Hepatocyte (in vitro differentiated cells): ENCODE results near the gene ITPRID2. TPM values are rescaled to one million over a fixed set of nuclear protein-coding genes. Genes with fewer than 3 reads are reported as not detected.

Source experiments
- DNase-seq: peaks from one replicate; pipeline ENCODE4 v3.0.0-alpha.2; 2016; ENCODE audit warnings: low spot score
- H2AFZ ChIP-seq: fragments of 200-600 bp; sonication (generic); 2 replicates; pipeline ENCODE4 v1.6.0; 2016; ENCODE audit warnings: antibody characterized with exemption, mild to moderate bottlenecking
- H3K27ac ChIP-seq: fragments of 200-600 bp; sonication (generic); 2 replicates; pipeline ENCODE4 v1.5.1; 2016; ENCODE audit warnings: mild to moderate bottlenecking
- H3K27me3 ChIP-seq: fragments of 200-600 bp; sonication (generic); 2 replicates; pipeline ENCODE4 v1.6.1; 2016
- H3K36me3 ChIP-seq: fragments of 200-600 bp; sonication (generic); replicated peaks from 2 replicates; pipeline ENCODE4 v1.5.1; 2016; ENCODE audit warnings: low read depth; ENCODE audit not compliant: insufficient read depth
- H3K4me1 ChIP-seq: fragments of 200-600 bp; sonication (generic); 2 replicates; pipeline ENCODE4 v1.5.1; 2016; ENCODE audit warnings: mild to moderate bottlenecking, moderate library complexity; ENCODE audit not compliant: insufficient read depth
- H3K4me2 ChIP-seq: fragments of 200-600 bp; sonication (generic); 2 replicates; pipeline ENCODE4 v1.6.0; 2016
- H3K4me3 ChIP-seq: fragments of 200-600 bp; sonication (generic); 2 replicates; pipeline ENCODE4 v1.5.1; 2016; ENCODE audit warnings: mild to moderate bottlenecking
- H3K79me2 ChIP-seq: fragments of 200-600 bp; sonication (generic); 2 replicates; pipeline ENCODE4 v1.6.0; 2017; ENCODE audit warnings: mild to moderate bottlenecking
- H3K9me2 ChIP-seq: fragments of 200-600 bp; sonication (generic); replicated peaks from 2 replicates; pipeline ENCODE4 v1.6.0; 2017; ENCODE audit warnings: mild to moderate bottlenecking; ENCODE audit not compliant: insufficient read depth
- H3K9me3 ChIP-seq: fragments of 200-600 bp; sonication (generic); 2 replicates; pipeline ENCODE4 v1.5.1; 2016; ENCODE audit warnings: low read depth, mild to moderate bottlenecking
- H4K20me1 ChIP-seq: fragments of 200-600 bp; sonication (generic); 2 replicates; pipeline ENCODE4 v1.6.0; 2016; ENCODE audit warnings: mild to moderate bottlenecking; ENCODE audit not compliant: insufficient read depth, poor library complexity, severe bottlenecking
- EZH2 ChIP-seq: fragments of 200-600 bp; sonication (generic); IDR thresholded peaks from 2 replicates; pipeline ENCODE4 v1.6.1; 2016; ENCODE audit warnings: antibody characterized with exemption, mild to moderate bottlenecking, borderline replicate concordance
- EZH2phosphoT487 ChIP-seq: fragments of 200-600 bp; sonication (generic); IDR thresholded peaks from one replicate; pipeline ENCODE4 v1.6.1; 2018; ENCODE audit warnings: antibody characterized with exemption, mild to moderate bottlenecking, low read depth, moderate library complexity; ENCODE audit not compliant: unreplicated experiment, severe bottlenecking
- WGBS: methylation state at CpG from one replicate; pipeline ENCODE4 v1.1.6; 2016; ENCODE audit warnings: low lambda C conversion rate; ENCODE audit errors: missing lambda C conversion rate; 5-methylcytosine and 5-hydroxymethylcytosine counted together
- polyA plus RNA-seq: library from polyadenylated mRNA; unstranded; fragments of >200 nt; fragmentation: Nextera tagmentation; extraction: Ambion mirVana; gene quantifications from 2 replicates; pipeline ENCODE4 v1.2.1, GENCODE V29; 2016
- total RNA-seq: library from RNA; depleted of rRNA; stranded (reverse); fragments of >200 nt; gene quantifications from 2 replicates; pipeline ENCODE4 v1.2.3, GENCODE V29; 2014
- TF ChIP-seq, protein P1 (sequence below): fragments of 200-600 bp; sonication (generic); IDR thresholded peaks from 2 replicates; pipeline ENCODE4 v1.5.1; 2016; ENCODE audit warnings: antibody characterized with exemption, mild to moderate bottlenecking; ENCODE audit not compliant: poor library complexity

Gene ITPRID2
- total and polyA plus RNA-seq, 2 experiments from 2014 or later, result 52.5 to 183 TPM

DNA sequence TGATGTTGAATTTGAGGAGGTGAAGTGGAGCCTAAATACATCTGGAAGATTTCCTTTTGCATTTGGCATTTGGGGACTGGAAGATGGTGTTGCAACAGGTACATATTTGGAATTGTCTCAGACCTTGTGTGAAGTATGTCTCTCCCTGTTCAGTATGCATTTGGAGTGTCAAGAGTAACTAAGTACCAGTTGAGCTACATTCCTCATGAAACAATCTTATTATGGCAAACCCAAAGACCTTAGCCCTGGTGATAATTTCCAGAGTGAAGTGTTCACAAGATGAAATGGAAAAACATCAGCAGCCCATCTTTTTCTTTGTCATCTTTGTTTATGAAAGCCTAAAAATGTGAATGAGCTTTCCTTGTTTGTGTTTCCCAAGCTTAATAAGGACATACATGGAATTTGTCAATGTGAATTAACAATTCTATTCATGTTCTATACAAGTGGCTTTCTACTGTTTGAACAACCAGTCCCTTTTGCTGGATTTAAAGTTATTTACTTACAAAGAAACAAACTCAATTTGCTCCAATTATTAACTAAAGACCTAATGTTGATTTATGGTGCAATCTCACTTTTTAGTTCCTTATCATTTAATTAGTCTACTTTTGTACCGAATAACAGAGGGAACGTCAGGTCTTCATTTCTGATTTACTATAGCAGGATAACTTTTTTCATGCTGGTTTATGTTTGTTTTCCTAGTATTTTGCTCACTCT, 52.0 kb downstream of the ITPRID2 start:
- no peaks in the 10 kb centered on the region for H3K9me3 ChIP-seq
- H3K27me3 ChIP-seq, result no peaks in the 10 kb centered on the region
- H3K4me3 ChIP-seq, result no peak overlapping the region
- peaks cover 12% of the 10 kb centered on the region for H3K4me1 ChIP-seq
- TF ChIP-seq EZH2, result no peak
- TF ChIP-seq EZH2phosphoT487, result no peak
- TF ChIP-seq, protein P1, sequence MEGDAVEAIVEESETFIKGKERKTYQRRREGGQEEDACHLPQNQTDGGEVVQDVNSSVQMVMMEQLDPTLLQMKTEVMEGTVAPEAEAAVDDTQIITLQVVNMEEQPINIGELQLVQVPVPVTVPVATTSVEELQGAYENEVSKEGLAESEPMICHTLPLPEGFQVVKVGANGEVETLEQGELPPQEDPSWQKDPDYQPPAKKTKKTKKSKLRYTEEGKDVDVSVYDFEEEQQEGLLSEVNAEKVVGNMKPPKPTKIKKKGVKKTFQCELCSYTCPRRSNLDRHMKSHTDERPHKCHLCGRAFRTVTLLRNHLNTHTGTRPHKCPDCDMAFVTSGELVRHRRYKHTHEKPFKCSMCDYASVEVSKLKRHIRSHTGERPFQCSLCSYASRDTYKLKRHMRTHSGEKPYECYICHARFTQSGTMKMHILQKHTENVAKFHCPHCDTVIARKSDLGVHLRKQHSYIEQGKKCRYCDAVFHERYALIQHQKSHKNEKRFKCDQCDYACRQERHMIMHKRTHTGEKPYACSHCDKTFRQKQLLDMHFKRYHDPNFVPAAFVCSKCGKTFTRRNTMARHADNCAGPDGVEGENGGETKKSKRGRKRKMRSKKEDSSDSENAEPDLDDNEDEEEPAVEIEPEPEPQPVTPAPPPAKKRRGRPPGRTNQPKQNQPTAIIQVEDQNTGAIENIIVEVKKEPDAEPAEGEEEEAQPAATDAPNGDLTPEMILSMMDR, result no peak
- no peaks in the 10 kb centered on the region for H3K36me3 ChIP-seq
- peak overlapping the region; percentile 54 for H3K27ac ChIP-seq
- H2AFZ ChIP-seq, result no peak overlapping the region
- no peaks in the 10 kb centered on the region for H4K20me1 ChIP-seq
- H3K4me2 ChIP-seq, result peak overlapping the region; percentile 10
- 62% methylated on average over 2 of the region's 2 CpGs for WGBS
- no peaks in the 10 kb centered on the region for H3K9me2 ChIP-seq
- DNase-seq, result no peak
- H3K79me2 ChIP-seq, result no peaks in the 10 kb centered on the region

DNA sequence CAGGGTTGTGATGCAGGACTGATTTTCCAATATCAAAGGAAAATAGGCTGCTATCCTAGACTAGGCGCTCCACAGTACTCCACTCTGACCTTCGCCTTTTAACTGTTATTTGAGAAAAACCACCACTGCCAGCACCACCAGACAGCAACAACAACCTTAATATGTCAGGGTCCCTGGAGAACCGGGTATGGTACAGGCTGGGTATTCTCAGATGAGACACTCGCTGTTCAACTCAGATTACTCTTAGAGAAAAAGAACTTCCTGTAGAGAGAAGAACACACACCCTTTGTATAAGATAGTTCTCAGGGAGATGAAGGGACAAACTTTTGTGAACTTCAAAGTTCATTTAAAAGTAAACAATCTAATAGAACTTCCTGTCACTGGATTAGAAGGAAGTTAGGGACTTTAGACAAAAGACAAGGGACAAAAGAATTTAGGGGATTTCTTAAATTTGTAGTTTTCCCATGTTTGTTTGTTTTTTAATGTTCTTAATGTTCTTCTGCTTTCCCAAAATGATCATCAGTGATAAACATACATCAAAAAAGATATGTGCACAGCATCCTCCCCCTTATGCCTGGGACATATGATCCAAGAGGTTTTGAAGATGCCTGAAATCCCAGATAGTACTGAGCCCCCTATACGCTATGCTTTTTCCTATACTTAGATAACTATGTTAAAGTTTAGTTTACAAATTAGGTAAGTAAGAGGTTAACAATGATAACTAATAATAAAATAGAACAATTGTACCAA, 52.8 kb downstream of the ITPRID2 start:
- no peaks in the 10 kb centered on the region for H3K79me2 ChIP-seq
- H4K20me1 ChIP-seq, result no peaks in the 10 kb centered on the region
- peak overlapping the region; percentile 54 for H3K27ac ChIP-seq
- H3K9me2 ChIP-seq, result no peaks in the 10 kb centered on the region
- peaks cover 12% of the 10 kb centered on the region for H3K4me1 ChIP-seq
- DNase-seq, result no peak
- no peak overlapping the region for H2AFZ ChIP-seq
- TF ChIP-seq EZH2phosphoT487 (no peak), EZH2 (no peak)
- TF ChIP-seq, protein P1, result no peak
- H3K4me3 ChIP-seq, result no peak overlapping the region
- no peaks in the 10 kb centered on the region for H3K9me3 ChIP-seq
- no peaks in the 10 kb centered on the region for H3K36me3 ChIP-seq
- H3K4me2 ChIP-seq, result peak overlapping the region; percentile 10
- 75% methylated on average over 5 of the region's 5 CpGs for WGBS
- H3K27me3 ChIP-seq, result no peaks in the 10 kb centered on the region

DNA sequence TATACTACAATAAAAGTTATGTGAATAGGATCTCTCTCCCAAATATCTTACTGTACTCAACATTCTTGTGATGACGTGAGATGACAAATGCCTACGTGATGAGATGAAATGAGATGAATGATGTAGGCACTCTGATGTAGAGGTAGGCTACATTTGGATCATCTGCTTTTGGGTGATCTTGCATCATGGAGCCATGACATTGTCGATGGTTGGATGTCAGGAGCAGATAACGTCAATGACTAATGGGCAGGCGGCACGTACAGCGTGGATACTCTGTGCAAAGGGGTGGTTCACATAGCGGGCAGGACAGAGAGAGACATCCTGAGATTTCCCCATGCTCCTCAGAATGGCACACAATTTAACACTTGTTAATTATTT, 53.4 kb downstream of the ITPRID2 start:
- no peak overlapping the region for H2AFZ ChIP-seq
- no peak overlapping the region for H3K4me2 ChIP-seq
- H3K9me3 ChIP-seq, result no peaks in the 10 kb centered on the region
- no peaks in the 10 kb centered on the region for H3K9me2 ChIP-seq
- TF ChIP-seq EZH2 (no peak), EZH2phosphoT487 (no peak)
- TF ChIP-seq, protein P1, result no peak
- no peaks in the 10 kb centered on the region for H3K27me3 ChIP-seq
- DNase-seq, result no peak
- no peaks in the 10 kb centered on the region for H3K36me3 ChIP-seq
- no peaks in the 10 kb centered on the region for H4K20me1 ChIP-seq
- H3K79me2 ChIP-seq, result no peaks in the 10 kb centered on the region
- peaks cover 12% of the 10 kb centered on the region for H3K4me1 ChIP-seq
- WGBS, result 98% methylated on average over 8 of the region's 8 CpGs
- H3K27ac ChIP-seq, result no peak overlapping the region
- H3K4me3 ChIP-seq, result no peak overlapping the region
